CD4-positive, alpha-beta T cell treated with Interleukin-10 for 1 hour (primary cell): ENCODE results near the gene EFL1.

ENCODE experiments used
- DNase-seq: peaks from one replicate; pipeline ENCODE4 v3.0.0-alpha.2; 2020

The EFL1 gene

DNA sequence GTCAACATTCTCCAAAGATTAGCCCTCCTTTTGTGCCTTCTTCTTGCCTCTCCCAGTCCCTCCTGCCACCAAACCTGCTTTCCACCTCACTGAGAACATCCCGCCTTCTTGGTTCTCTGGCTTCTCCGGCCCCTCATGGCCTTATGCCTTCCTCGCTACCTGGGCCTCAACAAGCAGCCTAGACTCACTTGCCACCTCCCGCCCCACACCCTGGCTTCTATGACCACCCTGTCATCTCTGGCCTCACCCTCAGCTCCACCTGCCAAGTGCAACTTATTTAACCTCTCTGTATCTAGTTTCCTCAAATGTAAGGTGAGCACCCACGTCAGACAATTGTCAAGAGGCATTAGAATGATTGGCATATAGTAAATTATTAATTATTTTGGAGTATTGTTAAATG, 147.9 kb downstream of the EFL1 start:
- no peak for DNase-seq

DNA sequence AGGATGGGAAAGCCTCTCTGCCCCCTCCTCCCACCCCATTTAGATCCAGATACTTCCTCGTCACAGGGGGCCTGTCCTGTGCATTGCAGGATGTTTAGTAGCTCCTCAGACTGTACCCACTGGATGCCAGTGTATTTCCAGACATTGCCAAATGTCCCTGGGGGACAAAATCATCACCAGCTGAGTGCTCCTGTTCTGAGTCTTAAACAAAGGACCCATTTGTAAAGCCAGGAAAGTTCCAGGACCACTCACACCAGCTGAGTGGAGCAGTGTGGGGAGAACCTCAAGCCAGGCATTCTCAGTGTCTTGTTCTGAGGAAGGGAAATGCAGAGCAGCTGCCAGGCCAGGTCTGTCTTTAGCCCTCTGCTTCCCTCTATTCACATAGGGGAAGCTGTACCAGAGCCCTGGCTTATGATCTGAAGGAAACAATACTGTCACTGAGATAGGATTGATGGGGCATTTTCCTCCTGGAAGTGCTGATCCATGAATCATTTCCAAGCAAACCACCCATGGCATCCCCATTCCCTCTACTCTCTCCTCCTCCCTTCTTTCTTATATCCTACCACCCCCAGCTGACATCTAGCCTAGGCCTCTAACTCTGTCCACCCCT, 149.3 kb downstream of the EFL1 start:
- DNase-seq = no peak

DNA sequence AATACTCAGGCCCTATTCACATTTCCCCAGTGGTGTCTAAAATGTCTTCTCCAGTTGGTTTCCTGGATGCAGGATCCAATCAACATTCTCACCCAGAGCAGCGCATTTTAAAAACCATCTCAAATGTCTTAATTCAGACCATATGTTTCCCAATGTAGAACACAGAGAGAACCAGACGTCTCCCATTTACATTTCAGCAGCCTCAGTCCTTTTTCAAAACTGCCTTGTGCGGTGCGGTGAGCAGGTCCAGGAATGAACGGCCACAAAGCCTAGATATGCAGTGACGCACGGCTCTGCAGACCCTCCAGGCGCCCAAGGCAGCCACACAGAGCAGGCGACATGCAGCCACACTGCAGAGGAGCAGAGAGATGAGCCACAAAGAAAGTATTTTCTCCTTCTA, 150.6 kb downstream of the EFL1 start:
- DNase-seq = no peak

DNA sequence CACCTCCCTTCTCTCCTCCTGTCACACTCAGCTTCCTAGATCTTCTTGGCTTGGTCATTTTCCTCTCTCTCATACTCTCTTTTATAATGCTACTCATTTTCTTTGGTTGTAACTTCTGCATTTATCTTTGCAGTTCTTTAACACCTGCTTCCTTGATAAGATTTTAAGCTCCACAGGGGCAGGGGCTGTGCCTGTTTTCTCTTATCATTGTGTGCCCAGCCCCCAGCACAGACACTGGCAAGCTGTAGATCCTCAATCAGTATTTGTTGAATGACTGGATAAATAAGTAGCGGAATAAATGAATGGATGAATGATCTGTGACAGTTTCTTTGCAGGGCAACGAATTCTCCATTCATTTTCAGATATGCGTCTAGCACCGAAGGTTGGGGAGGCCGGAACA, 152.4 kb downstream of the EFL1 start:
- DNase-seq = no peak

DNA sequence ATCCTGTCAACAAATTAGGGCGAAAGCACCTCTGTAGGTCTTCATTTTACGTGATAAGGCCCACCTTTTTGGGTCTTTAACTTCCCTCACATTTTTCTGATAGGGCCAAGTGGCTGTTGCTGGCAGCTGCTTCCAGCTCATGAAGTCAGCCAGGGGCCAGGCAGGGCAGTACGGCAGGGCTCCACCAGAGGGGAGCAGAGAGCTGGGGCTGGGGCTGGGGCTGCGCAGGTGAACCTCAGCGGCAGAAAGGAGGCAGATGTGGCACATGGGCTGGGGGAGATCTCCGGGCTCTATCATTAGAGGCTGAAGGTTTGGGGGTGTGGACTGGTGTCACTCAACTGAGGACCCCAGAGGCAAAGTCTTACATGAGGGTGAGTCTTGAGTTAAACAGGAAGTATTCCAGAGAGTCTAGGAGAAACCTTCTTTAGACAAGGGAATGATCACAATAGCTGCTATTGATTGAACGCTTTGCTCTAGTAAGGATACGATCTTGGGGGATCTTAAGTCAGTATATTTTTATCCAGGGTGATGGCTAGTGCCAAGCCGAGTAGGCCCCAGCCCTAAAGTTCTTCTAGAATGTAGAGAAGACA, 153.9 kb downstream of the EFL1 start:
- DNase-seq = peak; percentile 61

DNA sequence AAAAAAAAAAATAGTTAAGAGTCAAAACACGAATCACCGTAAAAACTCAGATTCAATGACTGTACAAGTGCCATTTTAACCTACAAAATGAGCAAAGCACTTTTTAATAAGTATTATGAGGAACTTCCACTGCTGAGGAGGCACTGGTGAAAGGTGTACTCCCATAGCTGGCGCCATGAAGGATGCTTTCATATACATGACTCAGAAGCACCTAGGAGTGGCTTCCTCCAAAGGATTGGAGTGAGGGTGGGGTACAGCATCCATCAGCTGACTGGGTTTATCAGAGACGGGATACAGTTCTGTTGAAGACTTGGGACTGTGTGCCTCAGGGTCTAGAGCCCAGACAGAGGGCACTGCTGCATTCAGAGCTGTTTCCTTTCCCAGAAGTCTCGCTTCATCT, 155.9 kb downstream of the EFL1 start:
- DNase-seq = no peak

DNA sequence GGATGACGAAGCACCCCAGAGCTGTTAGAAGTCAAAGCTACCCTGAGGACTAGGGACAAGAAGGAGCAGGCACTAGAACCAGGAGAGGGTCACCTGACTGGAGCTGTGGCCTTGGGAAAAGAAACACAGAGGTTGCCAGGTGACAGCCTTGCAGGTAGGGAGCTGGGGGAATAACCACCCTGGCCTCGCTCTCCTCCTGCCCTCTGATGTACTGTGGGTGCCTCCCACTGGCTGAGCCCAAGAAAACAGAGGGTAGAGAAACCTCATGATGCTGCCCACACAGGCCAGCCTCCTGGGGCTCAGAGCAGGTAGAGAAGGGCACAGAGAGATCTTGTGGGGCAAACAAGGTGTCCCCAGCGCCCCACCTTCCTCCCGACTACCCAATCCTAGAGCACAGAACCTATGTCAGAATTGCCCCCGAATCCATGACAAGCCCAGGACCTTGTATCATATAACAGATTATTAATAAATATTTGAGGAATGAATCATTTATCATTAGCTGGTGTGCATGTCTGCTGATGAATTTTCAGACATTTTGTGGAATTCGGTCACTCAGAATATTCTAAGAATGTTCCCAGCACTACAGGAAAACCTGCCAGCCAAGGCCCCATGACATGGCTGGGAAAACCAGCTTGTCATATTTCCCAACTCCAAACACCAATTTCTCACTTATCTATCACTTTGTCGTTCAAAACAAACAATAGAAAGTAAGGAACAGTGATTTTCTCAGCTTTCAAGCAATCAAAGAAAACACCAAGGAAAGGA, 156.9 kb downstream of the EFL1 start:
- DNase-seq = no peak

DNA sequence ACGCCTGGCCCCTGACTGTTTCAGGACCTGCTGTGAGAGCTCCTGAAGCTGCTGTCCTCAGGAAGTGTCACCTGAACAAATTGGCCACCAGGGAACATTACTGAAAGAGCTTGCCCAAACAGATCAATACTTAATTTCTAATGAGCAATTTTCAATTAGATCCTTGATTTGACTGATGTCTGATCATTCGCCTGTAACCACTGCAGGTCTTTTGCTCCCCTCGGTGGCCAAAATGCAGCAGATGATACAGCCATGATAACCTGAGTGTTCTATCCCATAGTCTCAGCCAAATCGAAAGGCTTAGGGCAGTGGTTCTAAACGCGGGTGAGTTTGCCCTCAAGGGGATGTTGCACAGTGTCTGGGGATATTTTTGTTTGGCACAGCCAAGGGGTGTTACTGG, 159.1 kb downstream of the EFL1 start:
- DNase-seq = no peak

DNA sequence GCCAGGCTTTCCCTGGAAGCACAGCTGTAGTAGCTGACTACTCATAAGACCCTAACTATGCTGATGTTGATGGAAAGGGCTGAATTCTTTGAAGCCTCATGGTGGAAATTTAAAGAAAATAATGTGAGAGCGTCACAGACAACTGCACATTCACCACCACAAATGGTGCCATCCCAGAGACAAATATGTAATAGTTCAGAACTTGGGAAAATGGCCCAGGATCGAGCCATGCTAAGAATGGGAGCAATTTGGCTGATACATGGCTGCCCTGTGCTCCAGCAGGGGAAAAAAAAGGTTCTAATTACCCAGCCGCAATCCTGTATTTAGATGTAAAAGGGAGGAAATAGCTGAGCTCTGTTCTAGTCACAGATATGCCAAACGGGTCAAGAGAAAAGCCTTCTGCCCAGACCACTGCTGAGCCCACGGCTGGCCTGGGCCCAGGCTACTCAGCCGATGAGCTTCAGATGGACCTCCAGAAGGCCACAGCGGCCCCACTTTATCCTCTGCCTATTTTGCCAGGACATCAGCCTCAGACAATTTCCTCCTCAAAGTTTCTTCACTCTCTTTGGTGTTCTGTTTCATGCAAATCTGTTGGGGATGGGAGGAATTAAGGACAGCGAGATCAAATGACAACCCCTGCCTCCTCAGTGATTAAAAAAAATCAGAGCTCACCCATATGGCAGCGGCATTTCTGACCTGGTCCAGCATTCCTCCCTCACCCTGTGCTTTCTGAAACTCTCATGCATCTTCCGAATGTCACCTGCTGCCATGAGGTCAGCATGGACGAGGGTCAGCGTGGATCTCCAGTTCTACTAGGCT, 162.2 kb downstream of the EFL1 start:
- DNase-seq = no peak

DNA sequence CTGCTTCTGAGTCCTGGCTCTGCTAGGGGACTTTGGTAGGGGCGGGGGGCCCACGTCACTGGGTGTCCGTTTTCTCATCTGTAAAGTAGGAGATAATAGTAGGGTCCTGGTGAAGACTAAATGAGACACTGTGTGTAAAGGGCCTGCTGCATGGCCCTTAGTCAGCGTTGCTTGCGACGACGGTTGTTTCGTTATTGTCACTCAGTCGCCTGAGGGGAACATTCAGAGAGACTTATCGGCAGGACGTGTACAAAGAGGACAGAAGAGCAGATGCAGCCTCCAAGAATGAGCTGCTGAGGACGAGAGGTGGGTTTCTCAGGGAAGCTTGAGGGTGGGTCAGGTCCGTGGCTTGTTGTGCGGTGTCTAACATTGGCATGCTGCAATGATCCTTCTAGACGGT, 163.9 kb downstream of the EFL1 start:
- DNase-seq = no peak

DNA sequence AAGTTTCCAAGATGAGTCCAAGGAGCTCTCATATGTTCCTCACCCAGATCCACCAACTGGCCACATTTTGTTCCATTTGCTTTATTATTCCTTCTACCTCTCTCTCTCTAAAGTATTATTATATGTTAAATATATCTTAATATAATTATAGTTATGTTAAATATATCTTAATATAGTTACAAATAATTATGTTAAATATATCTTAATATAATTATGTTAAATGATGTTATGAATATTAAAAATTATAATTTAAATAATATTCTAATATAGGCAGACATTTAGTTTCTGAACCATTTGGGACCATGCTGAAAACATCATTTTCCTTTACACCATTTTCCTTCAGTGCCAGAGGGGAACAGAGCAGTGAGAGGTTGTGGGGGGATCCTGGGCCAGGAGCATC, 166.7 kb downstream of the EFL1 start:
- DNase-seq = no peak

DNA sequence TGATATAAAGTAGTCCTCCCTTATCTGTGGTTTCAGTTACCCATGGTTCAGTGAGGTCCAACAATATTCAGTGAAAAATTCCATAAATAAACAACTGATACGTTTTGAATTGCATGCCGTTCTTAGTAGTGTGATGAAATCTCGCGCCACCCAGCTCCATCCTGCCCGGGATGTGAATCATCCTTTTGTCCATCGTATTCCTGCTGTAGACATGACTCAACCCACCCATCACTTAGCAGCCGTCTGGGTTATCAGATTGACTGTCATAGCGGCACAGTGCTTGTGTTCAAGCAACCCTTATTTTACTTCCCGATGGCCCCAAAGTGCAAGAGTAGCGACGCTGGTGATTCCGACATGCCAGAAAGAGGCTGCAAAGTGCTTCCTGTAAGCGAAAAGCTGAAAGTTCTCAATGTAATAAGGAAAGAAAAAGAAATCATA, 168.7 kb downstream of the EFL1 start:
- no peak for DNase-seq

DNA sequence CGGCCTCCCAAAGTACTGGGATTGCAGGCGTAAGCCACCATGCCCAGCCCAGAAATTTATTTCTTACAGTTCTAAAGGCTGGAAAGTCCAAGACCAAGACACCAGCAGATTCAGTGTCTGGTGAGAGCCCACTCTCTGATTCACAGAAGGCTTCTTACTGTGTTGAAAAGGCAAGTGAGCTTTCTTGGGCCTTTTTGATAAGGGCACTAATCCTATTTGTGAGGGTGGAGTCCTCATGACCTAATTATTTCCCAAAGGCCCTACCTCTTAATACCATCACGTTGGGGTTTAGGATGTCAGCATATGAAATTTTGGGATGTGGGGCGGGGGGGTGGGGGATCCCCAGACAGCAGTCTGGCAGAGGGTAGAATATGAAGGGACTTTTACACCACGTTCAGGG, 169.2 kb downstream of the EFL1 start:
- no peak for DNase-seq

DNA sequence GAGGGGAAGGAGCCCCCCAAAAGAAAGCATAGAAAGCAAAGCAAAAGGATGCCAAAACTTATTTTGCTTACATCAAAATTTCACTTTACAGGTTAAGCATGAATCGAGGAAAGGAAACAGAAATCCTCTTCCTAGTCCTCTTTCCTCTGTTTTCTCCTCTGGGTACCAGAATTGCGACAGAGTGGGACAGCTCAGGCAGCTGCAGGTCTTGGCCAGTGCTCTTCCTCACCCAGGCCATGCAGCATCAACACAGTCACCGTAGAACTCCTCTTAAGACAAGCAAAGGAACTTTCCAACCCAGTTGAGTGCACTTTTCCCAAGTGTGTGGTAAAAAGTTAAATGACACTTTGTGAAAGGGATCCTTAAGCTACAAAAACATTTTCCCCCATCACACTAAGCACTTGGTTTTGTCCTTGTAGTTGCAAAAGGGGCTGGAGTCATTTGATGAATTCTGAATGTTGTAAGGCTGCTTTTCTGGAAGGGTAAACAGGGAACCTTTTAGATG, 170.8 kb downstream of the EFL1 start:
- DNase-seq = no peak

DNA sequence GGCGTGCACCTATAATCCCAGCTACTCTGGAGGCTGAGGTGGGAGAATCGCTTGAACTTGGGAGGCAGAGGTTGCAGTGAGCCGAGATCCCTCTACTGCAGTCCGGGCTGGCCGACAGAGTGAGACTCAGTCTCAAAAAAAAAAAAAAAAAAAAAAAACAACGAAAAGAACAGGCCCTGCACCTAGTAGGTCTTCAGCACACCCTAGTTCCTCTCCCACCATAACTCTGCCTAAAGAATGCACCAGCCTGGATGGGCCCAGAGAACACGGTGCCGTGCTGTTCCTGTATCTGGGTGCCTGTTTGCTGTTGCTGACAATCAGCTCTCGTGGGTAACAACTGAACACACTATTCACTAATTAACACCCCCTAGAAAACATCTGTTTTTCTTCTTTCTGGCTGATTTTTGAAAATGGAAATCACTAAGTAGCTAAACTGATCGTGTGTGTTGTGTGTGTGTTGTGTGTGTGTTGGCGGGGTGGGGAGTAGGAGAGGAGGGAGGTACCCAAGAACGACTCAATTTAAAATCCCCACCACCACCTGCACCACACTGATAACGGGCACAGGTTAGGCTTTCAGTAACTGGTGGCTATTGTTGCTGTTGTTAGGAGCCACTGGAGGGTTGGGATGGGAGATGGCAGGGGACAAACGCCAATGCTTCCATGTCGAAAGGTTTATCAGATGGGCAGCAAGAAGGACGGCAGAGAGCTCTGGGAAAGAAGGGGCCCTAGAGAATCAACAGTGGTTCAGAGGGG, 176.1 kb downstream of the EFL1 start:
- no peak for DNase-seq

DNA sequence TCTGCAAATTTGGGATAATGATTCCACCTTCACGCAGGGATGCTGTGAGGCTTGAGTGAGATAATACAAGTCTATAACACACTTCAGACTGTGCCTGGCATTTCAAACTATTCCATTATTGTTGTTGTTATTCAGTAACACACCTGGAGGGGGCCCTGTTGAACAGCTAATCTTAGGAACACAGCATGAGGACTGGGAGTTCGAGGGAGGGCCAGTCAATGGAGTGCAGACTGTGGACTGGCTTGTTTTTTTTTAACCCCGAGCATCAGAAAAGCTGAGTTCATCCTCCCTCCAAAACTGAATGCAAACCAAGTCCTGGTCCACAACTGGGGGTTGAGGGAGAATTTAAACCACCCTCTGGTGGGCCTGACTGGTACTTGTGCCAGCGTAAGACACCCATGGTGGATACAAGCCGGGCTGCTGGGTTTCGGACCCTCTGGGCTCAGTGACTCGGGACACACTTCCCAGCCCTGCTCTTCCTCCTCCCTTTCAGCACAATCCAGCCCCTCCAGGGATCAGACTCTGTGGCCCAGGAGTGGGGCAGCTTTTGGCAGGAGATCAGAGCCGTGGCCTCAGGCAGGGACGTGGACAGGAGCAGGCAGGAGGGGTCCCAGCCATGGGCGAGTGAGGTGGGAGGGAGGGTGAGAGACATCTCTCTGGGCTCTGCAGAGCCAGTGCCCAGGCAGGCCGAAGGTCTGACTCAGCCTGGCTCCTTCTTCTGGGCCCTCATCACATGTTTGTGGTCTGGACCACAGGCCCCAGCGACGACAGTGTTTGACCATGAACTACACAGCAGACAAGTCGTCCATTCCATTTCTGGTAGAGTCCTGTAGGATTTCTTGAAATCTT, 180.4 kb downstream of the EFL1 start:
- no peak for DNase-seq

DNA sequence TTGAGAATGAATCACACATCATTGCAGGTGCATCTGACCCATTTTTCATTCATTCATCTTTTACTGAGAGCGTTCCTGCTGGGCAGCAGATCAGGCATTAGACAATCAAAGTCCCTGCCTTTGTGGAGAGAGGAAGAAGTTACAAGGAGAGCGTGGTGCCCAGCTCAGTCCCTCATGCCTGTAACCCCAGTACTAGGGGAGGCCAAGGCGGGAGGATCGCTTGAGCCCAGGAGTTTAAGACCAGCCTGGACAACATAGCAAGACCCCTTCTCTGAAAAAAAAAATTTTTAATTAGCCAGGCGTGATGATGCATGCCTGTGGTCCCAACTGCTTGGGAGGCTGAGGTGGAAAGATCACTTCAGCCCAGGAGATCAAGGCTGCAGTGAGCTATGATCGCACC, 181.8 kb downstream of the EFL1 start:
- no peak for DNase-seq
